Stomach (tissue), 9 donors: Measurements from ENCODE around the gene ZNF213. TPM values are rescaled to one million over a fixed set of nuclear protein-coding genes. Genes with fewer than 3 reads are reported as not detected.

Experiments used
- DNase-seq, 2 donors: peaks; one replicate each; pipeline versions ENCODE4 v3.0.0 to v3.0.0-alpha.2; 2013 to 2019
- H3K27ac ChIP-seq, 5 donors: fragments of 200-600 bp in 4 of 5; sonication (generic) in 4 of 5; one replicate each; pipeline ENCODE4 v1.5.1; 2013 to 2019; ENCODE audit warnings: mild to moderate bottlenecking in 1 of 5, moderate library complexity in 1 of 5
- H3K27me3 ChIP-seq, 3 donors: fragments of 200-600 bp; sonication (generic); one replicate each; pipeline ENCODE4 v1.5.1; 2017 to 2019; ENCODE audit warnings: mixed run types in 1 of 3
- H3K36me3 ChIP-seq, 4 donors: fragments of 200-600 bp; sonication (generic); 1 replicate in 3 of 4; 2 replicates in 1 of 4; pipeline ENCODE4 v1.5.1; 2016 to 2019
- H3K4me1 ChIP-seq, 4 donors: fragments of 200-600 bp; sonication (generic); one replicate each; pipeline ENCODE4 v1.5.1; 2016 to 2019
- H3K4me3 ChIP-seq, 4 donors: fragments of 200-600 bp; sonication (generic) in 3 of 4; one replicate each; pipeline ENCODE4 v1.5.1; 2016 to 2019; ENCODE audit warnings: mild to moderate bottlenecking in 1 of 4
- H3K9me3 ChIP-seq, 4 donors: fragments of 200-600 bp; sonication (generic); one replicate each; pipeline ENCODE4 v1.5.1; 2016 to 2019
- EP300 ChIP-seq: sonication (generic); formaldehyde crosslinking; IDR thresholded peaks from one replicate; pipeline ENCODE4 v1.6.1; 2017; ENCODE audit warnings: antibody characterized with exemption
- POLR2A ChIP-seq, 4 donors: fragments of 450-650 bp; IDR thresholded peaks; one replicate each; pipeline ENCODE4 v1.6.1; 2016; ENCODE audit warnings: antibody characterized with exemption in 4 of 4, control low read depth in 2 of 4, mild to moderate bottlenecking in 1 of 4, moderate library complexity in 1 of 4
- POLR2AphosphoS5 ChIP-seq, 3 donors: sonication (generic); formaldehyde crosslinking; IDR thresholded peaks; one replicate each; pipeline ENCODE4 v1.6.1; 2016; ENCODE audit warnings: antibody characterized with exemption in 3 of 3
- WGBS, 5 donors: extraction: QIAGEN DNeasy Blood & Tissue Kit in 3 of 5; methylation state at CpG; one replicate each; pipeline versions ENCODE4 v1.1.5 to v1.1.7; 2013 to 2018; 5-methylcytosine and 5-hydroxymethylcytosine counted together
- intact Hi-C: fragments of 100-400 bp; cut with DNase I; formaldehyde crosslinking; loops from one replicate; pipeline ENCODE4 v1.15.1; 2023; ENCODE audit warnings: low total_unique reads
- polyA plus RNA-seq, 3 donors: library from polyadenylated mRNA; stranded (reverse); fragments of 200-250 nt; gene quantifications; one replicate each; pipeline ENCODE4 v1.2.3, GENCODE V29; 2013
- total RNA-seq, 5 donors: library from RNA; depleted of rRNA; stranded (reverse); fragments of >200 nt; gene quantifications; one replicate each; pipeline versions ENCODE4 v1.1.0 to v1.2.3, GENCODE V29; 2014 to 2016
- TF ChIP-seq, protein P1 (sequence below), 7 experiments: fragments of 450-650 bp in 4 of 7; fragments of 200-600 bp in 3 of 7; sonication (generic) in 3 of 7; IDR thresholded peaks; one replicate each; pipeline ENCODE4 v1.5.1; 2016 to 2019; ENCODE audit warnings: antibody characterized with exemption in 7 of 7, control low read depth in 2 of 7, mild to moderate bottlenecking in 1 of 7
- donor health status: healthy with polysubstance abuse.
- donor health status: Bipolar disorder and iron deficiency.
- donor health status: healthy.

The ZNF213 gene
- total and polyA plus RNA-seq, 8 donors, result 1.3 to 87.8 (median 6.5) TPM

DNA sequence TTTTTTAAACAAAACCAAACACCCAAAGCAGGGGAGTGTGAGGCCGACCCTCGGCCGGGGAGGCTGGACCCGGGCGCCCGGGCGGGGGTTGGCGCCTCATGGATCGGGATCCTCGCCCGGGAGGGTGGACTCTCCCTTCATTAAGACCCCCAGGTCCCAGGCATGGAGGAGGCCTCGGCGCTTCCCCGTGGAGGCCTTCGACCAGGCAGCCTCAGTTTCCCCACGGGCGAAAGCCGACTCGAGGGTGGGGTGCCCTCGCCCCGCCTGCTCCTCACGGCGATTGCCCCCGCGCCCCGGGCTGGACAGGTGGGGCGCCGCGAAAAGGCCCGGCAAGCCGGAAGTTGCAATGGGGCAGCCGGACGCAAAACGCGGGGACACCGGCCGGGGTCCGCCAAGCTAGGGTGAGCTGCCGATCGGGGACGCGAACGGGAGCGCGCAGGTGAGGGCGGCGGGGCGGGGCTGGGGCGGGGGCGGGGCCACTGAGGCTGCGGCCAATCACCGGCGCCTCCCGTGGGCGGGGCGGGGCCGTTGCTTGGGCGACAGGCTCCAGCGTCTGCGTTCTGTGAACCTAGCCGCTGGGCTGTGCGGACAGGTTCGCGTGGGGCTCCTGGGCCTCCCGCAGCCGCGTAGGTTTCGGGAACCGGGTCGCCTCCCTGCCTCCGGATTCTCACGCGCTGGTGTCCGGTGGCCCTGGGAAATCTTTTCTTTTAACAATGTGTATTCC is 28.5 kb upstream of the ZNF213 start:
- 1 to 4% (median 1%) methylated on average over 39 to 74 of the region's 74 CpGs for WGBS, 5 donors
- no peak for TF ChIP-seq EP300
- peak in 2 of 3 donors; percentile 76 to 91 for TF ChIP-seq POLR2AphosphoS5 (IDR thresholded peaks at IDR 0.05)

DNA sequence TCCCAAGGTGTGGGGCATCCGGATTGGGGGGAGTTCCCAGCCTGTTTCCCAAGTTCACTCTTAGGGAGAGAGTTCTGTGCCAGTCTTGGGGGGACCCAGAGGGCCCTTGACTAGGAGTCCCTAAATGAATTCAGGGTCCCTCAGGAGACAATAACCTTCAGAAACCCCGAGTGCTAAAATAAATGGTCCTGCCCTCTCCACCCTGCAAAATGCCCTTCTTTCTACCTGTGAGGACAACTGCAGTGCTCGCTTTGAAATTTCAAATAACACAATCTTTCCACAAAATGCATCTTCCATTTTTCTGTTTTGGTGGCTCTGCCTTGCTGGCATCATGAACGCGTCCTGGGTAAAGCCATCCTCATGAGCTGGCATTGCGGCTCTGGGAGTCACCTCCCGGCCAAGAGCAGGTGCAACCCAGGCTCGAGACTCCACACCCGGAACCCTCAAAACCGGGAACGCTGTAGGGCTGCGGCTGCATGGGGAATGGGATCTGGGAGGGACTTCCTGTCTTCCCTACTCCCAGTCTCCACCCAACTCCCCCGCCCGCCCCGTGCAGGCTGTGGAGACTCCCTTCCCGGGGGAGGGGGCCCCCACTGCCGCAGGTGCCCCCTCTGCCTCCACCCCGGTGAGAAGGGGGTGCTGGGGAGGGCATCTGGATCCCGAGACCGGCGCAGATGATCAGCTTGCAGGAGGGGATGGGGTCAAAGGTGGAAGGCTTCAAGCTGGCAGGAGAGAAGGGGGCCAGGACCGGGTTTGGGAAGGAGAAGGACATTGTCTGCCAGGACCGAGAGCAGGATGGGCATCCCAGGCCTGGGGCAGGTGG is 22.6 kb upstream of the ZNF213 start, which contains the start of gene ZNF205:
Gene ZNF205 (plus strand): TSS at position 529 of the 823 bp plus-strand sequence. CDS start 845 bp downstream, outside the sequence.
- Histone ChIP-seq H3K9me3 (no peaks in the 10 kb centered on the region), H3K36me3 (peaks cover 6 to 30% (median 30%) of the 10 kb centered on the region in 4 donors), H3K4me3 (peak within 1 kb of the TSS; percentile 62 to 87 (median 83)), H3K27me3 (no peaks in the 10 kb centered on the region), H3K27ac (peak within 1 kb of the TSS; percentile 49 to 83 (median 76)), H3K4me1 (peaks cover 15 to 46% (median 36%) of the 10 kb centered on the region in 4 donors)
- intact Hi-C loops, result no loop called here
- DNase-seq, result peak; percentile 79 to 93
- no peak for TF ChIP-seq POLR2A (IDR thresholded peaks at IDR 0.05)
- TF ChIP-seq, protein P1, sequence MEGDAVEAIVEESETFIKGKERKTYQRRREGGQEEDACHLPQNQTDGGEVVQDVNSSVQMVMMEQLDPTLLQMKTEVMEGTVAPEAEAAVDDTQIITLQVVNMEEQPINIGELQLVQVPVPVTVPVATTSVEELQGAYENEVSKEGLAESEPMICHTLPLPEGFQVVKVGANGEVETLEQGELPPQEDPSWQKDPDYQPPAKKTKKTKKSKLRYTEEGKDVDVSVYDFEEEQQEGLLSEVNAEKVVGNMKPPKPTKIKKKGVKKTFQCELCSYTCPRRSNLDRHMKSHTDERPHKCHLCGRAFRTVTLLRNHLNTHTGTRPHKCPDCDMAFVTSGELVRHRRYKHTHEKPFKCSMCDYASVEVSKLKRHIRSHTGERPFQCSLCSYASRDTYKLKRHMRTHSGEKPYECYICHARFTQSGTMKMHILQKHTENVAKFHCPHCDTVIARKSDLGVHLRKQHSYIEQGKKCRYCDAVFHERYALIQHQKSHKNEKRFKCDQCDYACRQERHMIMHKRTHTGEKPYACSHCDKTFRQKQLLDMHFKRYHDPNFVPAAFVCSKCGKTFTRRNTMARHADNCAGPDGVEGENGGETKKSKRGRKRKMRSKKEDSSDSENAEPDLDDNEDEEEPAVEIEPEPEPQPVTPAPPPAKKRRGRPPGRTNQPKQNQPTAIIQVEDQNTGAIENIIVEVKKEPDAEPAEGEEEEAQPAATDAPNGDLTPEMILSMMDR (IDR thresholded peaks at IDR 0.05), result no peak
- peak in 2 of 3 donors; percentile 48 to 78 for TF ChIP-seq POLR2AphosphoS5 (IDR thresholded peaks at IDR 0.05)
- whole genome bisulfite sequencing, 5 donors, result 9 to 12% (median 12%) methylated on average over 17 to 23 of the region's 23 CpGs

More for the DNA sequence above, 28.5 kb upstream of the ZNF213 start:
- H3K27ac ChIP-seq, result peak overlapping the region; percentile 87 to 92 (median 89)
- H3K36me3 ChIP-seq, result no peaks in the 10 kb centered on the region
- peak; percentile 95 to 97 for DNase-seq
- H3K27me3 ChIP-seq, result peaks cover 0 to 11% (median 0%) of the 10 kb centered on the region in 3 donors
- intact Hi-C loops, result no loop called here
- no peaks in the 10 kb centered on the region for H3K9me3 ChIP-seq
- H3K4me1 ChIP-seq, result peaks cover 10 to 21% (median 18%) of the 10 kb centered on the region in 4 donors
- H3K4me3 ChIP-seq, result peak overlapping the region; percentile 49 to 71 (median 59)

DNA sequence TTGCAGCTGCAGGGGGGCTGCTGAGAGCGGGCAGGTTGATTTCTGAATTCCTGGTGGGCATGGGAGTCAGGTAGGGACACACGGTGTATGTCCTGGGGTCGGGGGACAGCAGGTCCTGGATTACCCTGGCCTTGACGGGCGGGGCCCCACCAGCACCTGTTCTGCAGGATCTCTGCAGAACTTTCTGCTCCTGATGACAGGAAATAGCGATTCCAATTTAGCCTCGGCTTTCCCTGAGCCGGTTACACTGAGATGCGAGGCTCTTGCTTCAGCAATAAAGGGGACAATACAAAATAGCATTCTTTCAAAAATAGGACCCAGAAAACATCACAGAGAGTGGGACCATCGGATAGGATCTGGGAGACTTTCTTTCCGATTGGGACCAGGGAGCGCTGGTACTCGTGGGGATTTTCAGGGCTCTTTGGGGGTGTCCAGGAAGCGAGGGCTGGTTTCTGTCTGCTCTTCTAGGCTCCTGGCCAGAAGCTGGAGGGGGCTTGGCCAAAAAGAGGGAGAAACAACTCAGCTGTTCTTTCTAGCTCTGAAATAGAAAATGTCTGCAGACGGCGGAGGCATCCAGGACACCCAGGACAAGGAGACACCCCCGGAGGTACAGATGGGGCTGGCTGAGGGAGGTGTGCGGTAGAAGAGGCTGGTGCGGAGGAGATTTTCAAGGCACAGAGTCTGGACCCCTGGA is 21.8 kb upstream of the ZNF213 start:
- TF ChIP-seq, protein P1 (IDR thresholded peaks at IDR 0.05), result no peak
- TF ChIP-seq POLR2A (IDR thresholded peaks at IDR 0.05), result no peak
- TF ChIP-seq POLR2AphosphoS5 (IDR thresholded peaks at IDR 0.05), result no peak
- TF ChIP-seq EP300, result no peak
- H3K4me1 ChIP-seq, result peaks cover 15 to 42% (median 33%) of the 10 kb centered on the region in 4 donors
- H3K27ac ChIP-seq, result peak overlapping the region; percentile 49 to 83 (median 76)
- intact Hi-C loops, result no loop called here
- no peaks in the 10 kb centered on the region for H3K9me3 ChIP-seq
- peaks cover 6 to 36% (median 35%) of the 10 kb centered on the region in 4 donors for H3K36me3 ChIP-seq
- 13 to 27% (median 17%) methylated on average over 16 to 19 of the region's 19 CpGs for WGBS, 5 donors
- DNase-seq, result peak in 1 of 2 donors; percentile 80
- H3K27me3 ChIP-seq, result no peaks in the 10 kb centered on the region
- H3K4me3 ChIP-seq, result peak overlapping the region; percentile 62 to 87 (median 83)

DNA sequence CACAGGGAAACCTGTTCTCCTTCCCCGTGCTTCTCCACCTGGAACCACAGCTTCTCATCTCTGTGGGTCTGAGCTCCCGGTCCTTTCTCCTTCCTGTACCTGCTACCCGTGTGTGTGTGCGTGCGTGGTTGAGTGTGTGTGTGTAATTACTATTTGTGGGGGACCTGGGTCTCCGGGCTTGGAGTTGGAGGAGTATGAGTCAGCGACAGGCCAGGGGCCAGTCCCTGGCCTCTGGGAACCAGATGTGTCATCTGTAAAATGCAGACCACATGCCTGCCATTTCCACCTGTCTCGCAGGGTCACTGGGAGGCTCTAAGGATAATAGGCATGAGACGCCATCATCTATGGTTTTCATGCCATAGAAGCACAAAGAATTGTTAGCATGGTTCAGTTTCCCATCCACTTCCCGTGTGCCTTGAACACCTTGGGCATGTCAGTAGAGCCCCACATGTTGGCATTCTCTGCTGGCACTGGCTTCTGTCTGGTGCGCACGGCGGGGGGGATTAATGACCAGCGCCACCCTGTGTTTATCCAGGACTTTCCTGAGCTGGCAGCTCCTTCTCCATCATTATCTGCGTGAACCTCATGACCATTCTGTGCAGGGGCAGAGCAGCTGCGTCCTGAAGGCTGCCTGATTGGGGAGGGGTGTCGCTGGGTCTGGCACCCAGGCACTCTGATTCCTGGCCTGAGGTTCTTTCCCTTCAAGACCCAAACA is 20.9 kb upstream of the ZNF213 start:
- TF ChIP-seq, protein P1 (IDR thresholded peaks at IDR 0.05), result no peak
- Histone ChIP-seq H3K4me3 (peak overlapping the region; percentile 62 to 87 (median 83)), H3K36me3 (peaks cover 6 to 45% (median 44%) of the 10 kb centered on the region in 4 donors), H3K27me3 (no peaks in the 10 kb centered on the region), H3K27ac (peak overlapping the region in 1 of 5 donors; percentile 76), H3K9me3 (no peaks in the 10 kb centered on the region), H3K4me1 (peaks cover 15 to 42% (median 33%) of the 10 kb centered on the region in 4 donors)
- 42 to 58% (median 53%) methylated on average over 16 to 17 of the region's 17 CpGs for WGBS, 5 donors
- intact Hi-C loops, result no loop called here
- no peak for DNase-seq
